Activated CD8-positive, alpha-beta memory T cell treated with anti-CD3 and anti-CD28 coated beads for 1 hour (primary cell): Measurements from ENCODE around the gene MLIP.
"Not testable (repeated sequence)": the region's sequence is repeated elsewhere in the genome, so short reads cannot be mapped to it uniquely, and the experiment has no call there.

Experiments used
- DNase-seq, 2 donors: peaks; one replicate each; pipeline ENCODE4 v3.0.0-alpha.2; 2020; ENCODE audit warnings: low read depth in 1 of 2; ENCODE audit errors: extremely low read depth in 1 of 2

MLIP gene

DNA sequence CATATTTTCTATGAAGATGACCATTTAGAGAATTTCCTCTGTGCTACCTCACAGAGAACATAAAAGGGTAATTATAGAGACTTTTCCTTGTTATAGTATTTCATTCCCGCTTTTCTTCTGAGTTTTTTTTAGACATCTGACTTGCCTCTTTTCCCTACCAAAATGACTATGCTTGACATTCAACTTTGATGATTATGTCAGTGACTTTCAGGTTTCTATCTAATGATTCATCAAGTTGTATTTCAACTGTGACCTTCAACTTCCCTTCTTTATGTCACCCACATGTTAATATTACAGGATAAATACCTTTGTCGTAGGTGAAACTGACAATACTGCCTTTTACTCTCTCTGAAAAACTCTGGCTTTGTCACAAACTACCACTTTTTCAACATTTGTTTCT, 95.3 kb downstream of the MLIP start:
- DNase-seq = no peak

DNA sequence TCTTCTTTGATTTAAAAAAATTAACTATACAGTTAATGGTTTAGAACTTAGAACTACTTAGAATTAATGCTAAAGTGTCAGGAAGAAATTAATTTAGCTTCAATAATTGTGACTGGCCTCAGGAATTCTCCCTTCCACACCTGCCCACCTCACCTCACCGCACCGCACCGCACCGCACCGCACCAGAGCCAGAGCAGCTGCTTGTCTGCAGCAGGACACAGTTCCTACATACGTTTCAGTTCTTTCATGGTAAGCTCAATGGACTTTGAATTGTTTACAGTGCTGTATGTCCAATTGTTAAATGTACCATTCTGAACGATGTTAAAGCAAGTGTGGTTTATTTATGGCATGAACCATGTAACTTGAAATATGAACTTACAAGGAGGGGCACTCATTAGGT, 98.7 kb downstream of the MLIP start:
- not testable (repeated sequence) for DNase-seq

DNA sequence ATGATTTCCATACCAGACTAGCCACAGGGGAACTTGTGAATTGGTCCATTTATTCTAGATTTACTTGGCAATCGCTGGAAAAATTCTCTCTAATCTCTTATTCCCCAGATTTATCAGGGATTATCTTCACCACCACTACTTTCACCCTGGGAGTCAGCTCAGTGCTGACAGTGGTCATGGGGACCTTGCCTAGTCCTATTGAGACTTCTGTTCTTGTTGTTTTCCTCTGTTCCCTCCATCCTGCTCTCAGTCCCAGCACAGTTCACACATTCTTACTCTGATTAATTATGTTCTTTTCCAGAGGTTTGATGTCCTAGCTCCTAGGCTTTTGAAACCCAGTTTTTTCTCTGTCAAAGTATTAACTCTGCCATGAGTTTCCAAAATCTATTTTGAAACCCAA, 103.0 kb downstream of the MLIP start:
- no peak for DNase-seq

DNA sequence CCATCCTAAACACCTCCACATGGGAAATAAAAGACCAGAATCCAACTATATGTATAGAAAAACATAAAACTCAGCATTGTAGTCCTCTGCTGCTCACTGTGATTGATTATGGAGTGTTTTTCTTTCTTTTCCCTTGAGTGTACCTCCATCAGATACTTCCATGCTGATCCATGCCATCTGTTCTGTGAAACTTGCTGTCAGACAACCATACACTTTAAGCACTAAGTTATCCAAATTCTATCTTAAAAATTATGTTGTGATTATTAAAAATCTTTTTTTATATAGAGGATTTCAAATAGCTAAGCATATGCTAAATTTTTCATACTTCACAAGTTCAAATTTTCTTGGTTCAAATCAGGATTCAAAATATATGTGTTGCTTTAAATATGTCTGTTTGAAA, 105.1 kb downstream of the MLIP start:
- no peak for DNase-seq

DNA sequence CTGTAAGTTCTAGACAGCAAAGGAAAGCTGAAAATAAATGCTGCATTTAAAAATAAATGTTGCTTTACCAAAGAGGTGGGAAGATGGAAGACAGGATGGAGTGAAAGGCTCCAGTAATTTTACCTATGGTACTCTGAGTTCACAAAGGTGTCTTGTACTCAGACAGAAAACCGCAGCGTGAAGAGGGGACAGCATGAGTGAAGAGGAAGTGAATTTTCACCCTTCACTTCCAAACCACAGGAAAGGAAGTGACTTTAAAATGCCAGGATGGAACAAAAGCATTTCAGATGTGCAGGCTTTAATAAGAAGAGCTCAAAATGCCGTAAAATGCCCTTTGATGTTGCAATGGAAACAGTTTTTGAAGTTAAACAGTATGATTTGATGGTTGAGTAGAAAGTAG, 105.8 kb downstream of the MLIP start:
- no peak for DNase-seq

DNA sequence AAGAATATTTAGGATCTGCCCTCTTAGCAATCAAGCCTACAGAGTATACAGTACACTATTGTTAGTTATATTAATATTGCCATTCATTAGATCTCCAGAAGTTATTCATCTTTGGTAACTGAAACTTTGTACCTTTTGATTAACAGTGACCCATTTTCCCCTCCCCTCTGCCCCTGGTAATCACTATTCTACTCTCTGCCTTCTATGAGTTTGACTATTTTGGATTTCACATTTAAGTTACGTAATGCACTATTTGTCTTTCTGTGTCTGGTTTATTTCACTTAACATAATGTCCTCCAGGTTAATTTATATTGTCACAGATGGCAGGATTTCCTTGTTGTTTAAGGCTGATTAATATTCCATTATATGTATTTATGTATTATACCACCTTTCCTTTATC, 111.0 kb downstream of the MLIP start:
- DNase-seq = no peak

DNA sequence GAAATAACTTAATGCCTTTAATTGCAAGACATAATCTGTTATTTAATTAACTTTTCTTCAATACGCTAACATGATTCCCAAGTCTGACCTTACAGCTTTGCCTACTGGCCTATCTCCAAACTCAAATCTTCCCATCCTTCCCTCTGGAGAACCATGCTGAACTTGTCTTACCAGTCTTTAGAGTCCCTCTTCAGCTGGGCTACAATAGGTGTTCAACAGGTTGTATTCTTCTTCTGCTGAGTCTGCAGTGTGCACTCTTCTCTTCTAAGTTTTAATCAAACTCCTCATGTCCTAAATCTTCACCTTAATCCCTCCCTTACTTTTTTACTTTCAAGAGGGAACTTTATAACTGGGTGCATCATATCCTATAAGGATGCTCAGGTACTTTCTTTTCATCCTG, 121.5 kb downstream of the MLIP start:
- no peak for DNase-seq

DNA sequence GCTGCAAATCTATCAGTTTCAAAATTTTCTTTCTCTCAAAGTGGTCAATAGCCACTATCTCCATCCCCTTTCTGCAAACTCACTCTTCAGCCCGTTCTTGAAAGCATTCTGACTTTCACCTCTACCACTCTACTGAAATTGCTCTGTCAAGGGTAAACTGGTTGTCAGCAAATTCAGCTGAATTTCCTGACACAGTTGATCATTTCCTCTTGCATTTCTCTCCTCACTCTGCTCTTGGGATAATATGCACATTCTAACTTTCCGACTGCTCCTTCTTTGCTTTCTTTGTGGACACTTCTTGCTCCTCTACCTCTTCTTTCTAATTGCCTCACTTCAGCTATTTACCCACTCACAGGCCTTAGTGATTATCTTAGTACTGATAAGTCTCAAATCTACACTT, 123.3 kb downstream of the MLIP start:
- no peak for DNase-seq

DNA sequence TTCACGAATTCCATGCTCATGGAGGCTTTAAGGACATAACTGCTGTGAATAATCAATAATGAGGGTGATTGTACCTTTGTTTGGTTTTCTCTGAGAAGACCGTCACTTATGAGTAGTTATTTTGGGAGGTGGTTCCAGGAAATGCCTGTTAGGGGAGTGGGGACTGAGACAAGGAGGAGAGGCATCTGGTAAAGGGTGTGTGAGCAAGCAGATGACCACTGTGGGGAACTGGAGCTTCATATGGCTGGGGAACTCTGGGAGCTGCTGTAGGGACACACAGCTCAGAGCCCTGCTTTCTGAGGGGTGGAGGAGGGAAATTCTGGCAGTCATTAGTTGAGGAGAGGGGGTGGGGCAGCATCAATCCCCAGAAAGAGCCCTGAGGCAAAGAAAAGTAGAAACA, 125.7 kb downstream of the MLIP start:
- no peak for DNase-seq

DNA sequence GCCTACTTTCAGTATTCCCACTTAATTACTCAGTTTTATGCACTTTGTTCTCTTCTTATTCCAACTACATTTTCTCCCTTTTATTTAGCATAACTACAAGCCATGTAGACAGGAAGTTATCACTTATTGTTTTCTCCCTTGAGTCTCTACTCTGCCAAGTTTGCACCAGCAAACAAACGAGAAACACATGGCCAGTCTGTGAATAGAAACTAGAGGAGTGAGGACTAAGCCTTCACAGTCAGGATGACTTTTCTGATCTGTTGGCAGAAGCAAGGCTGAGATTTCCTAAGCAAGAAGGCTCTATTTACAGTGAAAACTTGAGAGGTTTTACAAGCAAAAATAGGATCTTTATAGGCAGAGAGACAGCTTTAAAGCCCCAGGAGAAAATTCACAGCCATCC, 127.2 kb downstream of the MLIP start:
- DNase-seq = no peak

DNA sequence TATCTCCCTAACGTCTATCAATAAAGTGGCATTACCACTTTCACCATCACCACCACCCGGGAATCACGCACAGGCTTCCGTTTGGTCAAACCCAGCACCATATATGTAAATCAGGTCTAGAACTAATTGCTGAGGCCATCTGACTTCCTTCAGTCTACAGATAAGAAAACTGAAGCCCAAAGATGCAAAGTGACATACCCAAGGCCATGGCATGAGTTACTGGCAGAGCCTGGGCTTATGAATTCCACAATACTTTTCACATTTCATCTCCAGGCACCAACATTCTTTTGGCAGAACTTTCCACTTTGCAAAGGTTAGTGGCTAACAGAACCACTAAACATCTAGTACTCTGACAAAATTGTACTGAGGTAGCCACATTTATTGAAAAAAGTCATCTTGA, 132.5 kb downstream of the MLIP start:
- no peak for DNase-seq

DNA sequence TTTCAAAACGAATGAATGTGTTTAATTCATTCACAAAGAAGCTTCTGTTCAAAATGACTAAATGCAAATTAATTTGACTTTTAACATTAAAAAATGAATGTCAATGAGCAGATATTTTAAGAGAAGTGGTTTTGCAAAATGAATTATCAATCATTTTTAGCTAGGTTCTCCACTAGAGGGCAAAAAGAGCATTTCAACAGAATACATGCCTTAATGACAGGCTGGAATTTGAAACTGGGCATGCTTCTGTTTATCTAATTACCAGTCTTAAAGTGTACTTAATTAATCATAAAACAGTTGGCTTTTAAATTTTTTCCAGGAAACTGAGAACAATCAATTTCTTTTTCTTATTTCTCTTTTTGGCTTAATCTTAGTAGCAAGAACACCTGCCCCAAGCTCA, 133.2 kb downstream of the MLIP start:
- no peak for DNase-seq

DNA sequence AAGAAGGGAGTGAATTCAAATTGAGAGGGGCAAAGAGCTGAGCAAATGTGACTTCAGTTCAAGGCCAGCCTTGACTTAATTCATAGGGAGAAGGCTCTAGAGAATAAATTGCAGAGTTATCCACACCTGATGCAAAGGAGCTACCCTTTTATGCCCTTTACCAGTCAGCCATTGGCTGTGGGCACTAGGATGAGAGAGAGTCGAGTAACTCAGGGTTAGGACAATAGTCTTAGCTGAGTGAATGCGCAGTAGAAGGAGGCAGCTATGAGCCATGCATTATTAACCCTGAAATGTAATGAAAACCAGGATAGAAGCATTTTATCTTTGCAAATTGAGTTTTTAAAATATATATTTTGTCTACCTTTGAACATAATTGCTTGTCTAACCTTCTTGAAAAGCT, 134.0 kb downstream of the MLIP start:
- DNase-seq = no peak

DNA sequence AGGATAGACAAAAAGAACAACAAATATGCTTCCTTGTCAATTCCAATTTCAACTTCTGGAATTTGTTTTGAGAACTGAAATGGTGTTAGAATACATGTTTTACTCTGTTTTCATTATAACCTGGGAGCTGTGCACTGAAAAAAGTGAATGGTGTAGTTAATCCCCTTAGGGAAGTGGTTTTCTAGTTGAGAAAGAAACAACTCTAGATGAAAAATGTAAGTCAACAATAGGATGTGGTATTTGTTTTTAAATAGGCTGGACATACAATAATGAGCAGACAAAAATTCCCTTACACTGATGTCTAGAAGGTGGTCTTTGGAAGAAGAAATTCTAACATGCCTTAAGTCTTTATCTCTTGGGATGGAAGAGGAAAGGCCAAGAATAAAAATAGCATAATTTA, 137.1 kb downstream of the MLIP start:
- no peak for DNase-seq

DNA sequence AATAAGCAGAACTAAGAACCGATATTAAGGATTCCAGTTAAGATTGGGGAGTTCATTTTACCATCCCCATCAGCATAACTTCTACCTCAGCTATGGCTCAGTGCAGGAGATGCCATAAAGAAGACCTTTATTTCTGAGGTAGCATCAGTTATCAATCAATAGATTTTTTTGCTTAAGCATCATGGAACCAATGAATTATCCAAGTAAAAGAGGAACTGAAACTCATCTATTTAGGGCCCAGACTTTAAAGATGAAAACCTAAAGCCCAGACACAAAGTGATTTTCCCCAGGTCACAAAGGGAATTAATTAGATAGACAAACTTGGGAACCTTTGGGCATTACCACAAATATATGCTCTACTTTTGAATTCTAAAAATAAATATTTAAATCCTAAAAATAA, 137.8 kb downstream of the MLIP start:
- no peak for DNase-seq

DNA sequence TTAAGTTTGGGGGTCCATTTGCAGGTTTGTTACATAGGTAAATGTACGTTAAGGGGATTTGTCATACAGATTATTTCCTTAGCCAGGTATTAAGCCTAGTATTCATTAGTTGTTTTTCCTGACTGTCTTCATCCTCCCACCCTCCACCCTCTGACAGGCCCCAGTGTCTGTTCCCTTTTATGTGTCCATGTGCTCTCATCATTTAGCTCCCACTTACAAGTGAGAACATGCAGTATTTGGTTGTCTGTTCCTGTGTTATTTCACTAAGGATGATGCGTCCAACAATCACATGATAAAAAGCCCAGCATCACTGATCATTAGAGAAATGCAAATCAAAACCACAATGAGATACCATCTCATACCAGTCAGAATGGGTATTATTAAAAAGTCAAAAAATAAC, 138.6 kb downstream of the MLIP start:
- not testable (repeated sequence) for DNase-seq

DNA sequence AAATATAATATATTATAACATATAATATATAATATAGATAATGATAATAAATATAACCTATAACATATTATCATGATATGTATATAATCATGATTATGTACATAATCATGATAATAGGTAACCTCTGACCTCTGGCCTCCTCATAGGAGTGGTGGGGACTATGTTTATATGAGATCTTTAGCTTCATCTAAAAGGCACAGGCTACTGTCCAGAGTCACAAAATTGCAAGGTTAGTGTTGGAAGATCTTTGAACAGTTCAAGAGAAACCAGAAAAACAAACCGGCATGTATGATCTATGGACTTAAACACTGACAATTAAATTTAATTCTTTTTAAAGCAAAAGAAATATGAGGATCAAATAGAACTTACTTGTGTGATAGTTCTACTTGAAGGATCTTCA, 141.3 kb downstream of the MLIP start:
- no peak for DNase-seq

DNA sequence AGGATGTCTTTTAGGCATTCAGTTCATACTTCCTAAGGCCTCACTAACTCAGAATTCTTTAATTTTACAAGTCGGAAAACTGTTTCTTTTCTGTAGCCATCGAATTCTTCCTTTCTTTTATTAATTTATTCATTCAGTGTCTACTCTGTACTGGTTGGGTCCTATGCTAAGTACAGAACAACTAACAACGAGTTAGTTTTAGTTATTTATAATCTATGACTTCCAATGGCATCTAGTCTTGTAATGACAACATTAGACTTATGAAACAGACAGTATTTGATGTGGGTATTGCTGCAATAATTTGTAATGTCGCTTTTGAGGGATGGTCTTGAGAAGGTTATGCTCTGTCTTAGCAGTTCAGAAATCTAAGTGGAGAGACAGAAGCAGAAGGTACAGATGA, 141.7 kb downstream of the MLIP start:
- no peak for DNase-seq

DNA sequence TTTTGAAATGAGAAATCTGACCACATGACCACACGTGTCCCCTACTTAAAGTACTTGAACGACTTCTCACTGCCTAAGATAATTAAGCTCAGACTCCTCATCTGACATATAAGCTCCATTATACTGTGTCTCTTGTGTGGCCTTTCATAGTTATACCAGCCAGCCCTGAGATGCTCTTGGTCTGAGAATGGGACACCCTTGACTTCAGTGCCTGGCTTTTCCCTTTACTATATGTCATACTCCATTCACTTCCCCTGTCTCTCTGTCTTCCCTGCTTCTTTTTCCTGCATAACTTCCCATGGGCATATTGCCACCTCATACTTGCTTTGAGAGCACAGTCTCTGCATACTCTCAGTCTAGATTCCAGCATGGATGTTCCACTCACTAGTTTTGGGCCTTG, 143.6 kb downstream of the MLIP start:
- no peak for DNase-seq

DNA sequence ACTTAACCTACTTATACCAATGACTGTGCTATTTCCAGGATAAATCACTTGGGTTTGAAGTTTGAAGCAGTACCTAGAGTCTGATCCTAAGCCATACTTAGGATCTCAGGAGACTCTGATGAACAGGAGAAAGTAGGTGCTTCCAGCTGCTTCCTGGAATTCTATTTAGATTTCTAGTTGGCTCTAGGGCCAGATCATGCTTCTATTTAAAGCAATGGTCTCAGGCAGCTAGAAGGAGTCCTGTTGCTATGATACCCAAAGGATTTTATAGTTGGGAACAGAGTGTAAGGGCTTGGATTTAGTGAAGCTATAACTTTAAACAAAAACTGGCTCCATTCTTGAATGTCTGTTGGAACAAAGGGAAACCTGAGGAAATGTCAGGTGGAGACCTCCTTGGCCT, 144.6 kb downstream of the MLIP start:
- no peak for DNase-seq

DNA sequence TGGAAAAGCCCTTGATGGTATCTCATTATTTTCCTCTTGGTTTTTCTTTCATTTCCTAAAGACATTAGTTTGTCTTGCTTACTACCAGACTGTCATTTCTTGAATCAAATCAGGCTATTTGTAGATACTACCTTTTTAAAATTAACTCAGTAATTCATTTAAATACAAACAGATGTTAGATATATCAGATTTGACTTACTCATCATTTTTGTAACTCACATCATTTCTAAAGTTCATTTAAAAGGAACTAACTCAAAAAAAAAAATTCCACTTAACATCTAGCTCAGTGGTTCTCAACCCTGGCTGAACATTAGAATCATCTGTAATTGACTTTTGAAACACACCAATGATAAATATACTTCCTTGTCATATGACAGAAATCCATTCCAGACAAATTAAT, 148.8 kb downstream of the MLIP start:
- DNase-seq = no peak

DNA sequence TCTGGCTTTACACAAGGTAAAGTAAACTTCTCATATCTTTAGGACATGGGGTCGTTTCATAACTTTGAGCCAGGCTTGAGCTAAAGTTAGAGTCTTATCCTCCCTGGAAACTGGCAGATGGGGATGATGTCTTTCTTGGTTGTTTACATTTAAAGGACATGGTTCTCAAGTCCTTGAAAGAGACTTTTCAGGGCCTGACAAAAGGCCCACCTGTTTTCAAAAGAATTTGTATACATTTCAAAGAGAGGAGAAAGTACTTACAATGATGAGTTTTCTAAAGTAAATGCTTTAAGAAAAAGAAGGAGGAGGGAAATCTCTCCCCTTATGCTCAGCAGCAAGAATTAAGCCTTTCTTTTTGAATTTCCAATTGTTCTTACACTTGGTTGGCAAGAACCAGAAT, 151.3 kb downstream of the MLIP start:
- DNase-seq = no peak

DNA sequence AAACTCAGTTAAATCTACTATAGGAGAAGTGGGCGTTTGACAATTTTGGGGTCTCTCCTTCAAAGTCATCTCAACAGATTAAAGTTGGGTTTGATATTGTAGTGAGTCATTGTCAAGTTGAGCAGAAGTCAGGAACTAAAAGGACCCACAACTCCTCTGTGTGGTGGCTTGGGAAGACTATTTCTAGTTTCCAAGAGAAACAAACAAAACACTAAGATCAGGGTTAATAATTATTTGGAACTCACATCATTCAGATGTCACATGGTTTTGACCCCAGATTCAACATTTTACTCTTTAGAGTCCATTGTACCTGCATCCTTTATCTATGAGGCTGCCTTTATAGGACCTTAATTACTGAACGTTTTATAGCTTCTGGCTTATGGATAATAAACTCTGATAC, 151.7 kb downstream of the MLIP start:
- DNase-seq = no peak

DNA sequence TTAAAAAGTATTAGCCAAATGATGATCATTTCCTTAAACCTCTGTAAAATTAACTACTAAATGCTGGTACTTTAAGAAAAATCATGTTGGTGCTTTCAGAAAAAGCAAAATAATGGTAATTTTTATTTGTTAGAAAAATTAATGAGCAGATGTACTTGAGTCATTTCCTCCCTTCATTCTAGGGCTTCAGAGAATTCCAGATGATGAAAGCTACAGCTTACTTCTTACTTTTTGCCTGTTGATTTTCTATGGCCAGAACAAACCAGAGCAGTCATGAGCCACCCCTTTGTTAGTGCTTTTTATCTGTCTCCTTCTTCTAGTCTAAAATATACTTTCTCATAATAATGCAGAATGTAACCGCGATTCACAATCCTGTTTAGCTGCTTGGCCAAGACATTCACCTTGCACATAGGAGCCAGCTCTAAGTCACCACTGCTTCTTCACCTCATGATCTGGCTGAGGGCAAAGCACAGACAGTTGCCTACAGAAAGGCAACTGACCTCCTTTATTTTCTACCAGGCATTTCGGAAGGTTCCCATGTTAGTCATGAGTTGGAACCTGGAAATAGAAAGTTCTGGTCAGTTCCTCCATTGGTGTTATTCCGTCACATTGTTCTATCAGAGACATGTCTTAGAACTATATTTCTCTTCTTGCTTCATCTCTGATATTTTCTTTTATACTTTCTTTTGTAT, 153.5 kb downstream of the MLIP start:
- no peak for DNase-seq
